Natural killer cell treated with Interleukin-12 subunit alpha and Interleukin-12 subunit beta and Interleukin-15 and Interleukin-18, amount 100 ng/mL, for 72 hours (primary cell): Measurements from ENCODE around the gene SLC4A5. TPM values are rescaled to one million over a fixed set of nuclear protein-coding genes. Genes with fewer than 3 reads are reported as not detected.
A peak's percentile ranks its signal among the peaks of the same experiment; 100 is the strongest.

Experiments used
- ATAC-seq, 2 donors: fragments of 150-1000 bp; cut with Tn5 transposase in 1 of 2; sonication (Bioruptor Pico), chemical (Tn5 transposase) in 1 of 2; 2 replicates each; pipeline ENCODE4 v1.10.0; 2021
- DNase-seq: peaks from one replicate; pipeline ENCODE4 v3.0.0; 2022; ENCODE audit warnings: low spot score
- H3K27ac Mint-ChIP-seq, 2 donors: 1 replicate in 1 of 2; 2 replicates in 1 of 2; pipeline ENCODE4 v1.8.0; 2022; ENCODE audit warnings: mixed read lengths in 2 of 2, mild to moderate bottlenecking in 1 of 2, moderate library complexity in 1 of 2
- H3K27me3 Mint-ChIP-seq, 2 donors: 1 replicate in 1 of 2; 2 replicates in 1 of 2; pipeline ENCODE4 v1.8.0; 2022; ENCODE audit warnings: mixed read lengths in 2 of 2
- H3K36me3 Mint-ChIP-seq: one replicate; pipeline ENCODE4 v1.8.0; 2022; ENCODE audit warnings: mixed read lengths
- H3K4me1 Mint-ChIP-seq, 2 donors: 1 replicate in 1 of 2; 2 replicates in 1 of 2; pipeline ENCODE4 v1.8.0; 2022; ENCODE audit warnings: low read depth in 2 of 2, mixed read lengths in 2 of 2, mild to moderate bottlenecking in 1 of 2
- H3K4me3 Mint-ChIP-seq: one replicate; pipeline ENCODE4 v1.8.0; 2022; ENCODE audit warnings: mixed read lengths
- H3K9me3 Mint-ChIP-seq: 2 replicates; pipeline ENCODE4 v1.8.0; 2022; ENCODE audit warnings: mixed read lengths
- total RNA-seq, 2 donors: library from RNA; stranded (reverse); gene quantifications; one replicate each; pipeline ENCODE4 v1.2.3, GENCODE V29; 2022

Gene SLC4A5
- total RNA-seq, 2 donors from 2014 or later = 1.2 to 3.2 TPM

- H3K36me3 Mint-ChIP-seq = peaks cover 6% of the 10 kb centered on the region
- H3K27me3 Mint-ChIP-seq = peaks cover 0 to 3% of the 10 kb centered on the region in 2 donors
- no peak overlapping the region for H3K27ac Mint-ChIP-seq
- H3K4me3 Mint-ChIP-seq = no peak overlapping the region
- no peak for DNase-seq
- ATAC-seq = no peak
- H3K9me3 Mint-ChIP-seq = no peaks in the 10 kb centered on the region
- no peaks in the 10 kb centered on the region for H3K4me1 Mint-ChIP-seq
Observed at GRCh38 chr2:74316627-74317295, 26.5 kb downstream of the SLC4A5 start.

DNA sequence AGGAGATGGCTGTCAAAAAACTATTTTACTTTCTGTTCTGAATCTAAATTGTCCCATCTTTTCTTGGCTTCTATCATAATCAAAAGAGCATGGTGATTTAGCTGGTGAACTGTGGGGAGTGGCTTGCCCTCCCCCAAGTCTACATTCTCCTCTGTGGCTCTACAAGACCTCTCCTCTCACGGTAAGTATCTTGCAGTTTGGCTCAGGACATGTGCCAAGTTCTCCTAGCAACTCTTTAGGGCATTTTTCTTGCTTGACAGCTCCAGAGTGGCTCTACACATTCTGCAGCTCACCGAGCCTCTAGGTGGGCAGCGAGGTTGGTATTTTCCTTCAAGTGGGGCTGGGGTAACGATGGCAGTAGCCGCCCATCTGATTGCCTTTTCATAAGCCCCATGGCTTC, 29.1 kb downstream of the SLC4A5 start:
- Mint-ChIP-seq H3K9me3 (no peaks in the 10 kb centered on the region), H3K36me3 (peaks cover 10% of the 10 kb centered on the region), H3K27me3 (peaks cover 0 to 3% of the 10 kb centered on the region in 2 donors), H3K4me3 (no peak overlapping the region), H3K27ac (no peak overlapping the region), H3K4me1 (no peaks in the 10 kb centered on the region)
- ATAC-seq = no peak
- DNase-seq = no peak

GRCh38 chr2:74313497-74313896, 29.7 kb downstream of the SLC4A5 start:
- Mint-ChIP-seq H3K4me1 (no peaks in the 10 kb centered on the region), H3K9me3 (no peaks in the 10 kb centered on the region), H3K27ac (no peak overlapping the region), H3K27me3 (peaks cover 0 to 3% of the 10 kb centered on the region in 2 donors), H3K4me3 (no peak overlapping the region), H3K36me3 (peaks cover 10% of the 10 kb centered on the region)
- DNase-seq (no peak), ATAC-seq (no peak)

DNA sequence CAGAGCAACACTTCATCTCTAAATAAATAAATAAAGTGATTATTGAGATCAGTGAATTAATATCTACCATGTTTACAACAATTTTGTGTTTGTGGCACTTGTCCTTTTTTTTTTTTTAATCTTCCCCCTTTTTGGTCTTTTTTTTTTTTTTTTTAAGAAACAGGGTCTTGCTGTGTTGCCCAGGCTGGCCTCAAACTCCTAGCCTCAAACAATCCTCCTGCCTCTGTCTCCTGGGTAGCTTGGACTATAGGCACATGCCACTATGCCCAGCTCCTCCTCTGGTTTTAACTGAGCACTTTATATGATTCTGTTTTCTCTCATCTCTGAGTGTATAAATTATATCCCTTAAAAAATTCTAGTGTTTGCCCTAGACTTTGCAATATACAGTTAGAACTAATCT, 30.3 kb downstream of the SLC4A5 start:
- Mint-ChIP-seq H3K36me3 (peaks cover 10% of the 10 kb centered on the region), H3K9me3 (no peaks in the 10 kb centered on the region), H3K27ac (no peak overlapping the region), H3K4me3 (no peak overlapping the region), H3K4me1 (no peaks in the 10 kb centered on the region), H3K27me3 (peaks cover 0 to 4% of the 10 kb centered on the region in 2 donors)
- DNase-seq = no peak
- ATAC-seq = no peak

- Mint-ChIP-seq H3K9me3 (no peaks in the 10 kb centered on the region), H3K27me3 (peaks cover 0 to 7% of the 10 kb centered on the region in 2 donors), H3K4me3 (no peak overlapping the region), H3K27ac (no peak overlapping the region), H3K36me3 (peaks cover 6% of the 10 kb centered on the region), H3K4me1 (peaks cover 7 to 11% of the 10 kb centered on the region in 2 donors)
- ATAC-seq = no peak
- DNase-seq = no peak
Observed at GRCh38 chr2:74307720-74308119, 35.5 kb downstream of the SLC4A5 start.

GRCh38 chr2:74304332-74305148, 38.7 kb downstream of the SLC4A5 start:
- peaks cover 7 to 11% of the 10 kb centered on the region in 2 donors for H3K4me1 Mint-ChIP-seq
- peaks cover 0 to 4% of the 10 kb centered on the region in 2 donors for H3K27me3 Mint-ChIP-seq
- no peak overlapping the region for H3K27ac Mint-ChIP-seq
- ATAC-seq (peak; percentile 85), DNase-seq (no peak)
- H3K4me3 Mint-ChIP-seq = no peak overlapping the region
- no peaks in the 10 kb centered on the region for H3K36me3 Mint-ChIP-seq
- H3K9me3 Mint-ChIP-seq = no peaks in the 10 kb centered on the region

DNA sequence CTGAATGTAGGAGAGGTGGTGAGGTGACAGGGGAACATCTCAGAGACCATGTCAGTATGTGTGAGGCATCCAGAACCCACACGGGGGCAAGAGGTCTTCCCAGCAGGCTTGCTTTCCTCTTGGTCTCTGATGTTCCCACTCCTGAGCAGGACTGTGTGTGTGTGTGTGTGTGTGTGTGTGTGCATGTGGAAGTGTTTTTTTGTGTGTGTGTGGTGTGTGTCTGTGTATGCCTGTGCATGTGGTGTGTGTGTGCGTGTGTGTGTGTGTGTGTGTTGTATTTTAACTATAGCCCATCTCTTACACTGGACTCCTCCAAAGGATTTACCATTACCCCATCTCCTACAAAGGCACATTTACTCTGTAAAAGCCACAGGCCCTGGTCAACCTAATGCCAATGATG, 40.4 kb downstream of the SLC4A5 start:
- DNase-seq = no peak
- Mint-ChIP-seq H3K36me3 (no peaks in the 10 kb centered on the region), H3K4me1 (peaks cover 7 to 11% of the 10 kb centered on the region in 2 donors), H3K27ac (no peak overlapping the region), H3K9me3 (no peaks in the 10 kb centered on the region), H3K4me3 (no peak overlapping the region), H3K27me3 (peaks cover 0 to 2% of the 10 kb centered on the region in 2 donors)
- no peak for ATAC-seq

DNA sequence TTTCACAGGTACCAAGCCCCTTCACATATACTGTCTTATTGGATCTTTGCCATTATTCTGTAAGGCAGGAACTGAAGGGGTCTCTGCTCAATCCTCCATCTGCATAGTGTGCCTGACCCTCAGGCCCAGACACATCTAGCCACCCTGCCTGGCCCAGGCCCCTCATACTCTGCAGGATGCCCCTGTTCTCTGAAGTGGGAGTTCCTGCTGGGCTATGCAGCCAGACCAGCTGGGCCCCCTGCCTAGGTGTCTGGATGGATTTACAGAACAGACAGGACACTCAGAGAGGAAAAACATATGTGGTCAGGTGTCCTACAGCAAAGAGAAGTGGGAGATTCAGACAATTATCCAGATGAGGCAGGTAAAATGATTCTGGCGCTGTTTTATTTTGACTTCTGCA, 42.0 kb downstream of the SLC4A5 start:
- Mint-ChIP-seq H3K9me3 (no peaks in the 10 kb centered on the region), H3K27me3 (peaks cover 0 to 2% of the 10 kb centered on the region in 2 donors)
- no peak for DNase-seq

GRCh38 chr2:74300506-74300905, 42.7 kb downstream of the SLC4A5 start:
- H3K9me3 Mint-ChIP-seq = no peaks in the 10 kb centered on the region
- H3K4me1 Mint-ChIP-seq = peaks cover 7% of the 10 kb centered on the region in 2 donors
- no peak for ATAC-seq
- no peak overlapping the region for H3K4me3 Mint-ChIP-seq
- DNase-seq = no peak
- H3K27ac Mint-ChIP-seq = no peak overlapping the region
- H3K36me3 Mint-ChIP-seq = no peaks in the 10 kb centered on the region
- no peaks in the 10 kb centered on the region for H3K27me3 Mint-ChIP-seq

More for the DNA sequence above, 42.0 kb downstream of the SLC4A5 start:
- H3K27ac Mint-ChIP-seq = no peak overlapping the region
- no peak overlapping the region for H3K4me3 Mint-ChIP-seq
- peaks cover 7 to 11% of the 10 kb centered on the region in 2 donors for H3K4me1 Mint-ChIP-seq
- ATAC-seq = no peak
- H3K36me3 Mint-ChIP-seq = no peaks in the 10 kb centered on the region

GRCh38 chr2:74297950-74298349, 45.3 kb downstream of the SLC4A5 start:
- no peaks in the 10 kb centered on the region for H3K27me3 Mint-ChIP-seq
- no peak overlapping the region for H3K27ac Mint-ChIP-seq
- no peaks in the 10 kb centered on the region for H3K9me3 Mint-ChIP-seq
- no peaks in the 10 kb centered on the region for H3K36me3 Mint-ChIP-seq
- H3K4me1 Mint-ChIP-seq = no peaks in the 10 kb centered on the region
- ATAC-seq (no peak), DNase-seq (no peak)
- no peak overlapping the region for H3K4me3 Mint-ChIP-seq

DNA sequence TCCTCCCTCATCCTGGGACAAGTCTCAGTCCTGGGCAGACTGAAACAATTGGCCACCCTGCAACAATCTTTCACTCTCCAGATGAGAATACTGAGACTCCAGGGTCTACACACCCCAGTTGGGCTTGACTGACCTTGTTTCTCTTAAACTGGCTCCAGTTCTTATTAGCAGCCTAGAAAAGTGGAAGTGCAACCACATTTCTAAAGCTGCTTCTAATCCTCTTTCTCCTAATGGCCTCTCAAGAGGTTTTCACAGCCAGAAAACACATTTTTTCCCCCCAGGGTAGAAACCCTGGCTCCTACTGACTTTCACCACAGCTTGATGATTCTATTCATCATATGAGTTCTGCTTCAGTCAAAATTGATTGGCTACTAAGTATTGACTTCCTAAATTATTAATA, 45.8 kb downstream of the SLC4A5 start:
- Mint-ChIP-seq H3K4me1 (no peaks in the 10 kb centered on the region), H3K27ac (no peak overlapping the region), H3K4me3 (no peak overlapping the region), H3K27me3 (no peaks in the 10 kb centered on the region), H3K9me3 (no peaks in the 10 kb centered on the region), H3K36me3 (no peaks in the 10 kb centered on the region)
- no peak for ATAC-seq
- no peak for DNase-seq

DNA sequence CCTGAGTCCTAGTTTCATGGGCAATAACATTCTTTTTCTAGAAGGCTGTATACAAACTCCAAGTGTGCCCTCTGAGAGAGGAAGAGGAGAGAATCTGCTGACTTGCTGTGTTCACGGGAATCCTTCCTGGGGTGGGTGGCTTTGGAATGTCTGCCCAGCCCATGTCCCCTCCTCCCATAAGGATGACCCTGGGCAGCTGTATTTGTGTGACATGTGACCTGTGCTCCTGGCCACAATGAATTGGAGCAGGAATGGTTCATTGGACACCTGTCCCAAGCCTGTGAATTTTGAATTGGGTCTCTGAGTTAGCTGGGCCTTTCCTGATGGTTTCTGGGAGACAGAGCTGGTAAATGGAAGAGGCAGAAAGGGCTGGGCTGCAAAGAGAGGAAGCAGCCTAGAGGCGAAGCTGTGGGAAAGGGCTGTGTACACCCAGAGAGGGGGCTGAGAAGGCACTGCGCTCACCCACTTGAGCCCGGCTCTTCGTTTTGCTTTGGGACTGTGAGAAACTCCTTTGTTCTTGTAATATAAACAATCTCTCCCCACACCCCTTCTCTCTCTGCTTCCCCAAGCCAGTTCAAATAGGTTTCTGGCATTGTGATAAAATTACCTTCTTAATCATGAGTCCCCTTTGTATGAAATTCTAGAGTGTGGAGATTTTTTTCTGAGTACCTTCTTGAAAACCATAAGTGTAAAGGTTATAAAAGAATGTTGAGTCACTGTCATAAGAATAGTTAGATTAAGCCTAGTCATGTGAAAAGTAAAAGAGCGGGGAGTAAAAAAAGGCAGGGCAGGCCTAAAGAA, 49.8 kb downstream of the SLC4A5 start:
- H3K4me3 Mint-ChIP-seq = no peak overlapping the region
- no peak overlapping the region for H3K27ac Mint-ChIP-seq
- DNase-seq (no peak), ATAC-seq (no peak)
- peaks cover 9 to 15% of the 10 kb centered on the region in 2 donors for H3K4me1 Mint-ChIP-seq
- no peaks in the 10 kb centered on the region for H3K9me3 Mint-ChIP-seq
- no peaks in the 10 kb centered on the region for H3K36me3 Mint-ChIP-seq
- H3K27me3 Mint-ChIP-seq = no peaks in the 10 kb centered on the region

GRCh38 chr2:74292751-74293150, 50.5 kb downstream of the SLC4A5 start:
- Mint-ChIP-seq H3K36me3 (no peaks in the 10 kb centered on the region), H3K4me1 (peaks cover 9 to 15% of the 10 kb centered on the region in 2 donors), H3K4me3 (no peak overlapping the region), H3K27me3 (no peaks in the 10 kb centered on the region), H3K27ac (no peak overlapping the region), H3K9me3 (no peaks in the 10 kb centered on the region)
- ATAC-seq (no peak), DNase-seq (no peak)
